Measurements from ENCODE around the gene TAPBP. TPM values are rescaled to one million over a fixed set of nuclear protein-coding genes. Genes with fewer than 3 reads are reported as not detected.

The TAPBP gene
- total and polyA plus RNA-seq, 9 of the 15 experiments (the other 6 are each of a cell fraction or from before 2014, with no cell fraction given), result 5.6 to 74.0 (median 22.3) TPM

DNA sequence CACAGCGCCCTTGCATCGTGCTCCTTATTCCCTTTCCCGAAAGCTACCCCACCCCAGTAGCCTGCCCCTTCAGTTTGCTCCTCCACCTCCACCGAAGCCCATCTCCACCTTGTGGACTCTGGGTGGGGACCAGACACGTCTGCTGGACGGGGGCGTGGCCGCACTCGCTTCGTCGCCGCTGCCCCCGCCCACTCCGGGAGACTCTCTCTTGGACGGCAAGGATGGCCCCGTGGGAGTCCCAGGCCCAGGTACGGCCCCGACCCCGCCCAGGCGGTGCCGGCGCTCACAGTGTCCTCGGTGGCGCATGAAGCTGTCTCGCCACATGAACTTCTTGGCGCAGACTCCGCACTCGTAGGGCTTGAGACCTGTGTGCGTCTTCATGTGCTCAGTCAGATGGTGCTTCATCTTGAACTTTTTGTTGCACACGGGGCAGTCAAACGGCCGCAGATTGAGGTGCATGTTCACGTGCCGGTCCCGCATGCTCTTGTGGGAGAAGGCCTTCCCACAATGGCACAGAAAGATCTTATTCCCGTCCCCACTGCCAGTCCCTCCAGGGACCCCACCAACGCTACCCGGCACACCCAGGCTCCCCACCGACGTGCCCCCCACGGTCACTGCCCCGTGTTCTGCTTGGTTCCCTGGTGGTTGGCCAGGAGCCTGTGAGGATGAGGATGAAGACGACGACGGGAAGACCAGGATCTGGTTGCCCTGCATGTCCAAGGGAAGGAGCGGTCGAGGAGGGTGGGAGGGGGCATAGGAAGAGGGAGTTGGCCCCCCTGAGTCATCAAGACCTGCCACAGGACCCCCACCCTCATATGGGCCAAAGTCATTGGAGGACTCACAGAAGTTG lies 1.3 kb upstream of the TAPBP start (continued):
- no peak for TF ChIP-seq ZNF609 (CRISPR knock-in tag; IDR thresholded peaks at IDR 0.05; ENCODE audit: borderline replicate concordance)
- no peak for TF ChIP-seq ZNF57 (CRISPR knock-in tag; IDR thresholded peaks at IDR 0.05)
- TF ChIP-seq MAFG (tag; conservative IDR thresholded peaks at IDR 0.05), result no peak
- no peak for TF ChIP-seq PKNOX1 (IDR thresholded peaks at IDR 0.05)
- TF ChIP-seq ATF1 (CRISPR knock-in tag; IDR thresholded peaks at IDR 0.05), result no peak
- TF ChIP-seq ATF1 (tag; IDR thresholded peaks at IDR 0.05), result peak; percentile 84
- no peak for TF ChIP-seq CHAMP1 (IDR thresholded peaks at IDR 0.05)
- no peak for TF ChIP-seq TARDBP (IDR thresholded peaks at IDR 0.05)
- TF ChIP-seq STAT6 (CRISPR knock-in tag; IDR thresholded peaks at IDR 0.05), result no peak
- TF ChIP-seq, protein P1, sequence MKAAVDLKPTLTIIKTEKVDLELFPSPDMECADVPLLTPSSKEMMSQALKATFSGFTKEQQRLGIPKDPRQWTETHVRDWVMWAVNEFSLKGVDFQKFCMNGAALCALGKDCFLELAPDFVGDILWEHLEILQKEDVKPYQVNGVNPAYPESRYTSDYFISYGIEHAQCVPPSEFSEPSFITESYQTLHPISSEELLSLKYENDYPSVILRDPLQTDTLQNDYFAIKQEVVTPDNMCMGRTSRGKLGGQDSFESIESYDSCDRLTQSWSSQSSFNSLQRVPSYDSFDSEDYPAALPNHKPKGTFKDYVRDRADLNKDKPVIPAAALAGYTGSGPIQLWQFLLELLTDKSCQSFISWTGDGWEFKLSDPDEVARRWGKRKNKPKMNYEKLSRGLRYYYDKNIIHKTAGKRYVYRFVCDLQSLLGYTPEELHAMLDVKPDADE (conservative IDR thresholded peaks at IDR 0.05; ENCODE audit: control insufficient read depth, low read depth, low read length), result peak; percentile 40; the same call in 1 of the 2 replicates
- 0 out of 2 replicates have a peak, but pooled peaks have one; percentile 69 for TF ChIP-seq KAT7 (CRISPR knock-in tag; IDR thresholded peaks at IDR 0.05; ENCODE audit: borderline replicate concordance)
- no peak for TF ChIP-seq RFX7 (CRISPR knock-in tag; IDR thresholded peaks at IDR 0.05)
- TF ChIP-seq NFIX (CRISPR knock-in tag; IDR thresholded peaks at IDR 0.05; ENCODE audit: low read depth), result no peak
- no peak for TF ChIP-seq U2AF2 (optimal IDR thresholded peaks at IDR 0.05; ENCODE audit: low read depth, low read length)
- TF ChIP-seq LARP7 (IDR thresholded peaks at IDR 0.05), result no peak

All from K562 (cell line).